ENCODE results near the gene VPS16. TPM values are rescaled to one million over a fixed set of nuclear protein-coding genes. Genes with fewer than 3 reads are reported as not detected.

VPS16 gene
- total RNA-seq, 6 experiments from 2014 or later = 17.2 to 22.2 (median 19.1) TPM

GRCh38 chr20:2864626-2865025, 24.1 kb downstream of the VPS16 start:
- TF ChIP-seq POLR2A (IDR thresholded peaks at IDR 0.05) = no peak
- no peak for TF ChIP-seq CTCF (IDR thresholded peaks at IDR 0.05)
- H3K27ac ChIP-seq = no peak overlapping the region
- DNase-seq (no peak), ATAC-seq (no peak)
- intact Hi-C loops (cut with DNase I) = loop anchor here in 1 of 2 donors (10.0 kb wide), 1 partner anchor 110 kb away; no protein-coding TSS in a partner anchor
- H3K27me3 ChIP-seq = no peaks in the 10 kb centered on the region
- no CpG with 5 or more reads among the region's 12 CpGs for WGBS (ENCODE audit: insufficient coverage, low coverage, low lambda C conversion rate, missing lambda C conversion rate)
- no peak overlapping the region for H3K4me3 ChIP-seq
- no peaks in the 10 kb centered on the region for H3K4me1 ChIP-seq
- H3K36me3 ChIP-seq = peaks cover 0 to 28% (median 5%) of the 10 kb centered on the region in 4 donors
- H3K9me3 ChIP-seq = no peaks in the 10 kb centered on the region

GRCh38 chr20:2865101-2865500, 24.6 kb downstream of the VPS16 start:
- H3K27ac ChIP-seq = no peak overlapping the region
- no CpG with 5 or more reads among the region's 10 CpGs for WGBS (ENCODE audit: insufficient coverage, low coverage, low lambda C conversion rate, missing lambda C conversion rate)
- H3K4me1 ChIP-seq = no peaks in the 10 kb centered on the region
- H3K27me3 ChIP-seq = no peaks in the 10 kb centered on the region
- no peak for DNase-seq
- intact Hi-C loops (cut with DNase I) = loop anchor here in 1 of 2 donors (10.0 kb wide), 1 partner anchor 110 kb away; no protein-coding TSS in a partner anchor
- no peak overlapping the region for H3K4me3 ChIP-seq
- no peaks in the 10 kb centered on the region for H3K9me3 ChIP-seq
- ATAC-seq = no peak
- peaks cover 0 to 28% (median 5%) of the 10 kb centered on the region in 4 donors for H3K36me3 ChIP-seq
- TF ChIP-seq POLR2A (IDR thresholded peaks at IDR 0.05) (no peak), CTCF (IDR thresholded peaks at IDR 0.05) (no peak)

GRCh38 chr20:2865630-2866029, 25.1 kb downstream of the VPS16 start:
- 88% methylated on average over 3 of the region's 3 CpGs for WGBS (ENCODE audit: insufficient coverage, low coverage, low lambda C conversion rate, missing lambda C conversion rate)
- peak in 1 of 4 donors; percentile 28 for ATAC-seq
- no peaks in the 10 kb centered on the region for H3K9me3 ChIP-seq
- no peaks in the 10 kb centered on the region for H3K4me1 ChIP-seq
- intact Hi-C loops (cut with DNase I) = loop anchor here in 1 of 2 donors (10.0 kb wide), 1 partner anchor 111 kb away; no protein-coding TSS in a partner anchor
- DNase-seq = no peak
- H3K36me3 ChIP-seq = peaks cover 0 to 28% (median 4%) of the 10 kb centered on the region in 4 donors
- TF ChIP-seq POLR2A (IDR thresholded peaks at IDR 0.05) = no peak
- peak in 1 of 4 donors; percentile 15 for TF ChIP-seq CTCF (IDR thresholded peaks at IDR 0.05)
- H3K27ac ChIP-seq = no peak overlapping the region
- H3K4me3 ChIP-seq = no peak overlapping the region
- H3K27me3 ChIP-seq = no peaks in the 10 kb centered on the region

GRCh38 chr20:2866236-2866635, 25.7 kb downstream of the VPS16 start:
- intact Hi-C loops (cut with DNase I) = loop anchor here in 1 of 2 donors (10.0 kb wide), 1 partner anchor 111 kb away; no protein-coding TSS in a partner anchor
- DNase-seq = no peak

More at GRCh38 chr20:2866236-2866635, 25.7 kb downstream of the VPS16 start:
- WGBS (ENCODE audit: insufficient coverage, low coverage, low lambda C conversion rate, missing lambda C conversion rate) = 100% methylated on average over 4 of the region's 11 CpGs
- H3K36me3 ChIP-seq = peaks cover 0 to 23% (median 4%) of the 10 kb centered on the region in 4 donors
- peak in 1 of 4 donors; percentile 30 for ATAC-seq
- no peak overlapping the region for H3K27ac ChIP-seq
- TF ChIP-seq POLR2A (IDR thresholded peaks at IDR 0.05) (no peak), CTCF (IDR thresholded peaks at IDR 0.05) (no peak)
- no peaks in the 10 kb centered on the region for H3K9me3 ChIP-seq
- H3K27me3 ChIP-seq = no peaks in the 10 kb centered on the region
- H3K4me1 ChIP-seq = no peaks in the 10 kb centered on the region
- H3K4me3 ChIP-seq = no peak overlapping the region
